Neural progenitor cell (in vitro differentiated cells): Measurements from ENCODE around the gene SCMH1. TPM values are rescaled to one million over a fixed set of nuclear protein-coding genes. Genes with fewer than 3 reads are reported as not detected.

Source experiments
- DNase-seq: peaks from one replicate; pipeline ENCODE4 v3.0.0-alpha.2; 2016; ENCODE audit warnings: low spot score
- H2AFZ ChIP-seq: fragments of 200-600 bp; sonication (generic); replicated peaks from 2 replicates; pipeline ENCODE4 v1.6.1; 2016; ENCODE audit warnings: antibody characterized with exemption
- H3F3A ChIP-seq: fragments of 200-600 bp; sonication (generic); 2 replicates; pipeline ENCODE4 v1.6.1; 2016; ENCODE audit warnings: antibody characterized with exemption, low read depth
- H3K27ac ChIP-seq: fragments of 200-600 bp; sonication (generic); 2 replicates; pipeline ENCODE4 v1.5.1; 2016; ENCODE audit warnings: mild to moderate bottlenecking
- H3K27me3 ChIP-seq: fragments of 200-600 bp; sonication (generic); 2 replicates; pipeline ENCODE4 v1.6.1; 2016; ENCODE audit warnings: mild to moderate bottlenecking, moderate library complexity
- H3K36me3 ChIP-seq: fragments of 200-600 bp; sonication (generic); 2 replicates; pipeline ENCODE4 v1.5.1; 2016
- H3K4me1 ChIP-seq: fragments of 200-600 bp; sonication (generic); 2 replicates; pipeline ENCODE4 v1.6.1; 2016; ENCODE audit warnings: mixed run types
- H3K4me2 ChIP-seq: fragments of 200-600 bp; sonication (generic); 2 replicates; pipeline ENCODE4 v1.6.1; 2016
- H3K4me3 ChIP-seq: fragments of 200-600 bp; sonication (generic); 2 replicates; pipeline ENCODE4 v1.5.1; 2016
- H3K79me2 ChIP-seq: fragments of 200-600 bp; sonication (generic); 2 replicates; pipeline ENCODE4 v1.6.1; 2016; ENCODE audit warnings: low read depth
- H3K9ac ChIP-seq: fragments of 200-600 bp; sonication (generic); 2 replicates; pipeline ENCODE4 v1.6.1; 2016
- H3K9me3 ChIP-seq: fragments of 200-600 bp; sonication (generic); 2 replicates; pipeline ENCODE4 v1.5.1; 2016; ENCODE audit warnings: low read depth
- H4K20me1 ChIP-seq: fragments of 200-600 bp; sonication (generic); 2 replicates; pipeline ENCODE4 v1.6.1; 2016; ENCODE audit warnings: low read depth
- H3K27ac Mint-ChIP-seq: 3 replicates; pipeline ENCODE4 v1.8.0; 2021; ENCODE audit warnings: mixed read lengths
- H3K27me3 Mint-ChIP-seq: 2 replicates; pipeline ENCODE4 v1.8.0; 2022; ENCODE audit warnings: low read depth, mild to moderate bottlenecking, inconsistent platforms, moderate library complexity, mixed read lengths; ENCODE audit not compliant: insufficient read depth
- H3K36me3 Mint-ChIP-seq: 3 replicates; pipeline ENCODE4 v1.8.0; 2021; ENCODE audit warnings: mixed read lengths
- H3K4me1 Mint-ChIP-seq: 3 replicates; pipeline ENCODE4 v1.8.0; 2021; ENCODE audit warnings: mixed read lengths
- H3K4me3 Mint-ChIP-seq: 3 replicates; pipeline ENCODE4 v1.8.0; 2021; ENCODE audit warnings: mild to moderate bottlenecking, moderate library complexity, mixed read lengths
- H3K9me3 Mint-ChIP-seq: 3 replicates; pipeline ENCODE4 v1.8.0; 2020; ENCODE audit warnings: mixed read lengths
- EZH2 ChIP-seq: fragments of 200-600 bp; sonication (generic); IDR thresholded peaks from 2 replicates; pipeline ENCODE4 v1.6.1; 2017; ENCODE audit warnings: antibody characterized with exemption, mild to moderate bottlenecking, moderate library complexity
- EZH2phosphoT487 ChIP-seq: fragments of 200-600 bp; sonication (generic); IDR thresholded peaks from 2 replicates; pipeline ENCODE4 v1.6.1; 2017; ENCODE audit warnings: antibody characterized with exemption
- total RNA-seq: library from RNA; depleted of rRNA; stranded (reverse); fragments of >200 nt; gene quantifications from 2 replicates; pipeline ENCODE4 v1.2.3, GENCODE V29; 2015; ENCODE audit warnings: low replicate concordance
- TF ChIP-seq, protein P1 (sequence below): fragments of 200-600 bp; sonication (generic); IDR thresholded peaks from 2 replicates; pipeline ENCODE4 v1.5.1; 2017; ENCODE audit warnings: antibody characterized with exemption, mild to moderate bottlenecking

SCMH1 gene
- total RNA-seq, 1 donor from 2014 or later, result 16.1 TPM

DNA sequence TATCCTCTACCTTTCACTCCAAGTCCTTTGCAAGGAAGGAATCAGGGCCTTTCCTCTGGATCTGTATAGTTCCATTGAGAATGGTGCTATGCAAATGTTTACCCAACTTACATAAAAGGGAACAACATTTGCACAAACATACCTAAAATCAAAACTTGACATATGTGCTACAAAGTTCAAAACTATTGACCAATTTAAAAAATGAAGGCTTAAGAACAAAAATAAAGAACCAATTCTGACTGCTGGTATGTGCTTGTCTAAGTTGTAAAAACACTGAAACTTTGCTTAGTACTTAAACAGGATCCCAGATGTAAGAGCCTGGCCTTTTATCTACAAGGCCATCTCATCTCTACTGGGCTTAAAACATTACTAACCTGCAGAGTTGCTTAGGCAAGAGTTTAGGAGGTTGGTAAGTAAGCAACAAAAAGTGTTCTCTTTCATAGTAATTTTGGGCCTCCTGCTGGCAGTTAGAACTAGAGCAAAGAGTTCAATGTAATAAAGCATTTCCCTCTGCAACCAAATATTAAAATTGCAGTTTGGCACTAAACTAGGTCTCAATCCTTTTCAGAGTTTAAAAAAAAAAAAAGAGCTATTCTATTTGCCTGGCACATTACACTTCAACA lies 2.0 kb downstream of the SCMH1 start:
- TF ChIP-seq EZH2phosphoT487 (no peak), EZH2 (no peak)
- TF ChIP-seq, protein P1, sequence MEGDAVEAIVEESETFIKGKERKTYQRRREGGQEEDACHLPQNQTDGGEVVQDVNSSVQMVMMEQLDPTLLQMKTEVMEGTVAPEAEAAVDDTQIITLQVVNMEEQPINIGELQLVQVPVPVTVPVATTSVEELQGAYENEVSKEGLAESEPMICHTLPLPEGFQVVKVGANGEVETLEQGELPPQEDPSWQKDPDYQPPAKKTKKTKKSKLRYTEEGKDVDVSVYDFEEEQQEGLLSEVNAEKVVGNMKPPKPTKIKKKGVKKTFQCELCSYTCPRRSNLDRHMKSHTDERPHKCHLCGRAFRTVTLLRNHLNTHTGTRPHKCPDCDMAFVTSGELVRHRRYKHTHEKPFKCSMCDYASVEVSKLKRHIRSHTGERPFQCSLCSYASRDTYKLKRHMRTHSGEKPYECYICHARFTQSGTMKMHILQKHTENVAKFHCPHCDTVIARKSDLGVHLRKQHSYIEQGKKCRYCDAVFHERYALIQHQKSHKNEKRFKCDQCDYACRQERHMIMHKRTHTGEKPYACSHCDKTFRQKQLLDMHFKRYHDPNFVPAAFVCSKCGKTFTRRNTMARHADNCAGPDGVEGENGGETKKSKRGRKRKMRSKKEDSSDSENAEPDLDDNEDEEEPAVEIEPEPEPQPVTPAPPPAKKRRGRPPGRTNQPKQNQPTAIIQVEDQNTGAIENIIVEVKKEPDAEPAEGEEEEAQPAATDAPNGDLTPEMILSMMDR, result no peak
- DNase-seq, result no peak
- Histone ChIP-seq H3K4me3 (peak overlapping the region; percentile 94), H3K4me2 (peak overlapping the region; percentile 91), H3K9ac (no peak overlapping the region), H4K20me1 (peaks cover 48% of the 10 kb centered on the region), H3K36me3 (no peaks in the 10 kb centered on the region), H3F3A (peaks cover 25% of the 10 kb centered on the region), H3K79me2 (peaks cover 45% of the 10 kb centered on the region), H3K27ac (no peak overlapping the region), H3K4me1 (peaks cover 23% of the 10 kb centered on the region), H3K9me3 (no peaks in the 10 kb centered on the region), H3K27me3 (no peaks in the 10 kb centered on the region), H2AFZ (no peak overlapping the region)
- Mint-ChIP-seq H3K36me3 (no peaks in the 10 kb centered on the region), H3K4me3 (peak overlapping the region; percentile 94), H3K27ac (no peak overlapping the region), H3K27me3 (peaks cover 11% of the 10 kb centered on the region), H3K9me3 (no peaks in the 10 kb centered on the region), H3K4me1 (peaks cover 13% of the 10 kb centered on the region)

DNA sequence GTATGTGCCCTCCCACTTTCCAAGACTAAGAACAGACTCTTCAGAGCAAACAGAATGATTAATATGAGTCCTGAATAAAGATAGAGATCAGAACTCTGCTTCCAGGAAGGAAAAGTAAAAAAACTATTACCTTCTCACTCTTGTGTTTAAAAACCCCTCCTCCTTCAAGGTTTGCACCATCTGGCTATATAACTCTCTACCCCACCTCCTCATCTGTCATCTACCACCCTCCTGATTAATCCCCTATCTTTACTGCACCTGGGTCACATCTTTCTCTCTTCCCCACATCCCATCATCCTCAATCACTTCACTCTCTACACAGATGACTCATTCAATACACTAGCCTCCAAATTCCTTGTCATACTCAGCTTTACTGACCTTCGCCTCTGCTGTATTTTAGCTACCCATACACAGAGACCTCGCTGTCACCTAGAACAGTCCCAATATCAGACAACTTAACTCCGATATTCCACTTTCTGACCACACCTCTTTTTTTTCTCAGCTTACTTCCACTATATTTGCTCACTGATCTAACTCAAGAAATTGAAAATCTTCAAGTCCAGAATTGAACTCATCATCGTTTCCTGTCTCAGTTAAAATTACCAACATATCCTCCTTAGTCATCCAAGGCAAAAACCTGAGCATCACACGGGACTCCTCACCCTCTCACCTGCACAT lies 3.7 kb downstream of the SCMH1 start:
- Mint-ChIP-seq H3K4me3 (no peak overlapping the region), H3K27me3 (peaks cover 3% of the 10 kb centered on the region), H3K36me3 (no peaks in the 10 kb centered on the region), H3K9me3 (no peaks in the 10 kb centered on the region), H3K4me1 (peaks cover 17% of the 10 kb centered on the region), H3K27ac (no peak overlapping the region)
- Histone ChIP-seq H2AFZ (no peak overlapping the region), H3K9ac (no peak overlapping the region), H3K27me3 (no peaks in the 10 kb centered on the region), H3K4me1 (peaks cover 26% of the 10 kb centered on the region), H3K36me3 (no peaks in the 10 kb centered on the region), H3K4me3 (no peak overlapping the region), H3K79me2 (peaks cover 52% of the 10 kb centered on the region), H3K4me2 (no peak overlapping the region), H3K9me3 (no peaks in the 10 kb centered on the region), H3K27ac (no peak overlapping the region), H4K20me1 (peaks cover 55% of the 10 kb centered on the region), H3F3A (peaks cover 25% of the 10 kb centered on the region)
- DNase-seq, result no peak
- TF ChIP-seq, protein P1, result no peak
- TF ChIP-seq EZH2, result no peak
- no peak for TF ChIP-seq EZH2phosphoT487

DNA sequence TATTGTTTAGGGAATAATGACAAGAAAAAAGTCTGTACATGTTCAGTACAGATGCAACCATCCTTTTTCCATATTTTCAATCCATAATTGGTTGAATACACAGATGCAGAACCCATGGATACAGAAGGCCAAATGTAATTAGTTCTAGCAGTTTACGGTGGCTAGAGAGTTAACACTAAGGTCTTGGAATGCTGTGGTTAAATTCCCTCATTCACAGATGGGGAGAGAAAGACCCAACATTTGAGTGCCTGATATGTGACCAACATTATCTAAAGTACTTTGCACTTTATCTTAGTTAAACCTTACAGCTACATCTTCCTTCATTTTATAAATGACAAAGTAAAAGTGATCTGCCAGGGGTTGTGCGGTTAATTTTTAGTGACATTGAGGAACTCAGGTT lies 5.3 kb downstream of the SCMH1 start:
- no peak for DNase-seq
- Histone ChIP-seq H3K4me2 (no peak overlapping the region), H3K4me3 (no peak overlapping the region), H3K9me3 (no peaks in the 10 kb centered on the region), H3K36me3 (no peaks in the 10 kb centered on the region), H3K27me3 (no peaks in the 10 kb centered on the region), H3F3A (peaks cover 17% of the 10 kb centered on the region), H3K27ac (no peak overlapping the region), H3K9ac (no peak overlapping the region), H3K79me2 (peaks cover 64% of the 10 kb centered on the region), H4K20me1 (peaks cover 55% of the 10 kb centered on the region), H2AFZ (no peak overlapping the region), H3K4me1 (peaks cover 21% of the 10 kb centered on the region)
- TF ChIP-seq, protein P1, result no peak
- TF ChIP-seq EZH2phosphoT487 (no peak), EZH2 (no peak)
- Mint-ChIP-seq H3K27me3 (peaks cover 3% of the 10 kb centered on the region), H3K4me3 (no peak overlapping the region), H3K27ac (no peak overlapping the region), H3K36me3 (no peaks in the 10 kb centered on the region), H3K9me3 (no peaks in the 10 kb centered on the region), H3K4me1 (peaks cover 12% of the 10 kb centered on the region)
